ENCODE measurements around the gene IGF1R. TPM values are rescaled to one million over a fixed set of nuclear protein-coding genes. Genes with fewer than 3 reads are reported as not detected.

Gene IGF1R
- total RNA-seq, 1 experiment from 2014 or later = 16.3 TPM

- H3K27ac ChIP-seq (ENCODE audit: low read depth, low read length) = peak overlapping the region; percentile 38; the same call in 1 of the 2 replicates
- H2AFZ ChIP-seq (ENCODE audit: low read depth, low read length, poor library complexity, severe bottlenecking) = peak overlapping the region; percentile 99
- BruUV-seq (replicated peaks) = no TSS peak
- peaks cover 3 to 17% of the 10 kb centered on the region in 2 experiments; a peak in 3 of 4 replicates for H3K4me1 ChIP-seq (ENCODE audit: control insufficient read depth in 1 of 2, insufficient read depth in 2 of 2, low read length in 2 of 2)
- peak overlapping the region; percentile 42 to 55 for H3K4me3 ChIP-seq (replicated peaks in 1 of 2; ENCODE audit: low read depth in 1 of 2, low read length in 2 of 2)
- H3K9me3 ChIP-seq (ENCODE audit: control insufficient read depth in 1 of 2, insufficient read depth in 1 of 2, low read depth in 1 of 2, low read length in 2 of 2) = no peaks in the 10 kb centered on the region
- H3K79me2 ChIP-seq (ENCODE audit: insufficient read depth, low read length) = no peaks in the 10 kb centered on the region
- intact Hi-C loops (cut with micrococcal nuclease) = loop anchor here (5.0 kb wide), 3 partner anchors 80 to 685 kb away; partner anchors contain the start of gene ARRDC4
- TF ChIP-seq EGR1 (IDR thresholded peaks at IDR 0.05; ENCODE audit: low read depth) = peak; percentile 37; the same call in 1 of the 2 replicates
- TF ChIP-seq CEBPB (IDR thresholded peaks at IDR 0.05; ENCODE audit: low read depth) = no peak
- peak; percentile 78 for TF ChIP-seq MAX (IDR thresholded peaks at IDR 0.05)
- no peak for TF ChIP-seq ZNF274 (IDR thresholded peaks at IDR 0.05; ENCODE audit: low read depth, low read length)
- peak in 2 of 3 experiments; percentile 12 to 25; a peak in 3 of 6 replicates for TF ChIP-seq CTCF (IDR thresholded peaks at IDR 0.05 in 2 of 3, conservative IDR thresholded peaks at IDR 0.05 in 1 of 3; ENCODE audit: borderline replicate concordance in 1 of 3, insufficient read depth in 1 of 3, low read depth in 2 of 3, low read length in 2 of 3)
- TF ChIP-seq REST (IDR thresholded peaks at IDR 0.05; ENCODE audit: low read depth) = no peak
- TF ChIP-seq SIN3A (IDR thresholded peaks at IDR 0.05; ENCODE audit: low read depth) = no peak
- no peak for TF ChIP-seq RAD21 (IDR thresholded peaks at IDR 0.05; ENCODE audit: low read depth)
- TF ChIP-seq POLR2AphosphoS5 (IDR thresholded peaks at IDR 0.05; ENCODE audit: low read depth, low read length) = no peak
- no peak for TF ChIP-seq ZBTB33 (IDR thresholded peaks at IDR 0.05; ENCODE audit: extremely low read depth, insufficient replicate concordance, low read length)
- TF ChIP-seq TCF7L2 (IDR thresholded peaks at IDR 0.05; ENCODE audit: borderline replicate concordance, extremely low read depth, insufficient read depth, insufficient read length) = no peak
- no peak for TF ChIP-seq ELF1 (IDR thresholded peaks at IDR 0.05; ENCODE audit: borderline replicate concordance, low read depth)
- TF ChIP-seq SP1 (IDR thresholded peaks at IDR 0.05; ENCODE audit: low read depth) = no peak
- RAD21 ChIA-PET (ENCODE audit: low non-redundant PET in 1 of 2, low total read pairs in 2 of 2, uncharacterized antibody in 2 of 2, unreplicated experiment in 2 of 2) = interaction anchor here in 1 of 2 experiments (0.7 kb wide), 1 partner anchor 21 kb away, joined by 5 read pairs; no protein-coding TSS in a partner anchor
- no peaks in the 10 kb centered on the region for H3K9me2 ChIP-seq (ENCODE audit: insufficient read depth)
- no peaks in the 10 kb centered on the region for H4K20me1 ChIP-seq (ENCODE audit: insufficient read depth)
- peaks cover 56% of the 10 kb centered on the region for H3K27me3 ChIP-seq (ENCODE audit: insufficient read depth, low read length)
- CTCF ChIA-PET = interaction anchor here (1.1 to 2.4 kb wide), 10 partner anchors 11 to 412 kb away, joined by 3 to 24 read pairs (median 4); no protein-coding TSS in a partner anchor
- ATAC-seq (peak; percentile 64), DNase-seq (ENCODE audit: low read depth, low spot score) (peak; percentile 22)
- POLR2A ChIA-PET = no interaction called here
- peak overlapping the region; percentile 51 for H3K9ac ChIP-seq (ENCODE audit: low read length)
- H3K36me3 ChIP-seq (ENCODE audit: control insufficient read depth in 1 of 2, insufficient read depth in 2 of 2, low read length in 2 of 2) = no peaks in the 10 kb centered on the region
- peak overlapping the region; percentile 91 for H3K4me2 ChIP-seq (ENCODE audit: low read length)
Measured at GRCh38 chr15:98647026-98647773, 1.1 kb upstream of the IGF1R start.
